Measurements from ENCODE around the gene EDC4.
"Not testable (repeated sequence)": the region's sequence is repeated elsewhere in the genome, so short reads cannot be mapped to it uniquely, and the experiment has no call there.

The EDC4 gene

GRCh38 chr16:67848118-67848517, 24.7 kb upstream of the EDC4 start:
- in situ Hi-C loops (cut with MboI; ENCODE audit: low sequenced_read_pairs) = no loop called here

- in situ Hi-C loops (cut with MboI; ENCODE audit: low sequenced_read_pairs) = no loop called here
These were observed 19.2 kb upstream of the EDC4 start for GRCh38 chr16:67853670-67854069.

GRCh38 chr16:67855789-67856188, 17.1 kb upstream of the EDC4 start:
- in situ Hi-C loops (cut with MboI; ENCODE audit: low sequenced_read_pairs) = no loop called here

GRCh38 chr16:67856927-67857546, 15.8 kb upstream of the EDC4 start:
- in situ Hi-C loops (cut with MboI; ENCODE audit: low sequenced_read_pairs) = no loop called here

- in situ Hi-C loops (cut with MboI; ENCODE audit: low sequenced_read_pairs) = no loop called here
These were observed 15.2 kb upstream of the EDC4 start for GRCh38 chr16:67857547-67858233.

- in situ Hi-C loops (cut with MboI; ENCODE audit: low sequenced_read_pairs) = no loop called here
These were observed 14.4 kb upstream of the EDC4 start for GRCh38 chr16:67858500-67858899.

- in situ Hi-C loops (cut with MboI; ENCODE audit: low sequenced_read_pairs) = no loop called here
These were observed 12.1 kb upstream of the EDC4 start for GRCh38 chr16:67860589-67861398.

GRCh38 chr16:67861877-67862276, 11.0 kb upstream of the EDC4 start:
- in situ Hi-C loops (cut with MboI; ENCODE audit: low sequenced_read_pairs) = no loop called here

- in situ Hi-C loops (cut with MboI; ENCODE audit: low sequenced_read_pairs) = no loop called here
These were observed 9.9 kb upstream of the EDC4 start for GRCh38 chr16:67862623-67863583.

GRCh38 chr16:67864044-67864443, 8.8 kb upstream of the EDC4 start:
- in situ Hi-C loops (cut with MboI; ENCODE audit: low sequenced_read_pairs) = not testable (repeated sequence)

- in situ Hi-C loops (cut with MboI; ENCODE audit: low sequenced_read_pairs) = no loop called here
These were observed 8.3 kb upstream of the EDC4 start for GRCh38 chr16:67864594-67864993.

GRCh38 chr16:67865318-67865717, 7.5 kb upstream of the EDC4 start:
- in situ Hi-C loops (cut with MboI; ENCODE audit: low sequenced_read_pairs) = no loop called here

GRCh38 chr16:67868290-67868689, 4.6 kb upstream of the EDC4 start:
- in situ Hi-C loops (cut with MboI; ENCODE audit: low sequenced_read_pairs) = no loop called here

GRCh38 chr16:67869653-67870052, 3.2 kb upstream of the EDC4 start:
- in situ Hi-C loops (cut with MboI; ENCODE audit: low sequenced_read_pairs) = no loop called here

GRCh38 chr16:67871256-67871655, 1.6 kb upstream of the EDC4 start:
- in situ Hi-C loops (cut with MboI; ENCODE audit: low sequenced_read_pairs) = no loop called here

GRCh38 chr16:67872131-67872630, 671 bp upstream of the EDC4 start:
- in situ Hi-C loops (cut with MboI; ENCODE audit: low sequenced_read_pairs) = no loop called here

- in situ Hi-C loops (cut with MboI; ENCODE audit: low sequenced_read_pairs) = no loop called here
These were observed 851 bp downstream of the EDC4 start for GRCh38 chr16:67873435-67874370.

- in situ Hi-C loops (cut with MboI; ENCODE audit: low sequenced_read_pairs) = no loop called here
These were observed 1.5 kb downstream of the EDC4 start for GRCh38 chr16:67874372-67874771.

- in situ Hi-C loops (cut with MboI; ENCODE audit: low sequenced_read_pairs) = no loop called here
These were observed 4.2 kb downstream of the EDC4 start for GRCh38 chr16:67877064-67877463.

- in situ Hi-C loops (cut with MboI; ENCODE audit: low sequenced_read_pairs) = no loop called here
These were observed 5.4 kb downstream of the EDC4 start for GRCh38 chr16:67878232-67878631.
